Tibial nerve (tissue), 4 donors: ENCODE data around the gene IKZF1. TPM values are rescaled to one million over a fixed set of nuclear protein-coding genes. Genes with fewer than 3 reads are reported as not detected.

Experiments used
- DNase-seq, 2 donors: peaks; one replicate each; pipeline ENCODE4 v3.0.0-alpha.2; 2019; ENCODE audit warnings: low spot score in 2 of 2
- H3K27ac ChIP-seq, 4 donors: fragments of 200-600 bp; sonication (generic) in 3 of 4; one replicate each; pipeline ENCODE4 v1.5.1; 2017 to 2019; ENCODE audit warnings: mild to moderate bottlenecking in 1 of 4
- H3K27me3 ChIP-seq, 2 donors: fragments of 200-600 bp; sonication (generic) in 1 of 2; one replicate each; pipeline versions ENCODE4 v1.5.1 to v1.6.0; 2017 to 2019
- H3K36me3 ChIP-seq, 3 donors: fragments of 200-600 bp; sonication (generic); one replicate each; pipeline ENCODE4 v1.5.1; 2018 to 2019
- H3K4me1 ChIP-seq, 4 donors: fragments of 200-600 bp; sonication (generic) in 3 of 4; one replicate each; pipeline ENCODE4 v1.5.1; 2017 to 2019
- H3K4me3 ChIP-seq, 4 donors: fragments of 200-600 bp; sonication (generic) in 3 of 4; one replicate each; pipeline ENCODE4 v1.5.1; 2017 to 2019; ENCODE audit warnings: mild to moderate bottlenecking in 1 of 4, moderate library complexity in 1 of 4
- H3K9me3 ChIP-seq, 4 donors: fragments of 200-600 bp; sonication (generic) in 3 of 4; one replicate each; pipeline ENCODE4 v1.5.1; 2017 to 2019
- CTCF ChIP-seq, 5 experiments: fragments of 200-600 bp in 3 of 5; fragments of 450-650 bp in 2 of 5; sonication (generic) in 3 of 5; IDR thresholded peaks; one replicate each; pipeline ENCODE4 v1.5.1; 2016 to 2019; ENCODE audit warnings: antibody characterized with exemption in 5 of 5, mild to moderate bottlenecking in 3 of 5, moderate library complexity in 2 of 5
- EP300 ChIP-seq, 2 donors: sonication (generic); formaldehyde crosslinking; IDR thresholded peaks; one replicate each; pipeline ENCODE4 v1.6.1; 2017; ENCODE audit warnings: antibody characterized with exemption in 2 of 2, mild to moderate bottlenecking in 1 of 2
- POLR2A ChIP-seq, 2 donors: fragments of 450-650 bp; IDR thresholded peaks; one replicate each; pipeline ENCODE4 v1.6.1; 2017; ENCODE audit warnings: antibody characterized with exemption in 2 of 2, mild to moderate bottlenecking in 2 of 2, moderate library complexity in 2 of 2
- WGBS, 2 donors: methylation state at CpG; one replicate each; pipeline ENCODE4 v1.1.5; 2018; 5-methylcytosine and 5-hydroxymethylcytosine counted together
- total RNA-seq, 4 donors: library from RNA; depleted of rRNA; stranded (reverse); fragments of >200 nt; gene quantifications; one replicate each; pipeline ENCODE4 v1.1.0, GENCODE V29; 2016

The IKZF1 gene
- total RNA-seq, 4 donors from 2014 or later = 9.6 to 32.1 (median 20.7) TPM

- Histone ChIP-seq H3K27me3 (no peaks in the 10 kb centered on the region), H3K4me3 (no peak overlapping the region), H3K36me3 (peaks cover 0 to 6% (median 0%) of the 10 kb centered on the region in 3 donors), H3K4me1 (peaks cover 0 to 6% (median 0%) of the 10 kb centered on the region in 4 donors), H3K27ac (peak overlapping the region in 1 of 4 donors; percentile 36), H3K9me3 (no peaks in the 10 kb centered on the region)
- 40 to 43% methylated on average over 9 of the region's 9 CpGs for WGBS, 2 donors
- no peak for DNase-seq
- TF ChIP-seq CTCF (IDR thresholded peaks at IDR 0.05) (no peak), POLR2A (IDR thresholded peaks at IDR 0.05) (no peak), EP300 (IDR thresholded peaks at IDR 0.05) (no peak)
These were observed 51.3 kb downstream of the IKZF1 start for GRCh38 chr7:50355817-50356178.

- Histone ChIP-seq H3K4me1 (peaks cover 0 to 6% (median 0%) of the 10 kb centered on the region in 4 donors), H3K9me3 (no peaks in the 10 kb centered on the region), H3K36me3 (peaks cover 0 to 6% (median 0%) of the 10 kb centered on the region in 3 donors), H3K27me3 (no peaks in the 10 kb centered on the region), H3K4me3 (no peak overlapping the region), H3K27ac (peak overlapping the region in 2 of 4 donors; percentile 36 to 55)
- DNase-seq = peak in 1 of 2 donors; percentile 28
- TF ChIP-seq EP300 (IDR thresholded peaks at IDR 0.05) (peak in 1 of 2 donors; percentile 62), CTCF (IDR thresholded peaks at IDR 0.05) (no peak)
- WGBS, 2 donors = 80 to 81% methylated on average over 15 of the region's 15 CpGs
These were observed 51.9 kb downstream of the IKZF1 start for GRCh38 chr7:50356212-50356944.

- H3K9me3 ChIP-seq = no peaks in the 10 kb centered on the region
- peaks cover 0 to 6% (median 0%) of the 10 kb centered on the region in 3 donors for H3K36me3 ChIP-seq
- H3K27me3 ChIP-seq = no peaks in the 10 kb centered on the region
- peak overlapping the region in 1 of 4 donors; percentile 55 for H3K27ac ChIP-seq
- no peak for TF ChIP-seq EP300 (IDR thresholded peaks at IDR 0.05)
- no peak for TF ChIP-seq POLR2A (IDR thresholded peaks at IDR 0.05)
- no peak for TF ChIP-seq CTCF (IDR thresholded peaks at IDR 0.05)
- H3K4me3 ChIP-seq = no peak overlapping the region
- 69 to 93% methylated on average over 7 of the region's 7 CpGs for WGBS, 2 donors
- peaks cover 0 to 6% (median 3%) of the 10 kb centered on the region in 4 donors for H3K4me1 ChIP-seq
- DNase-seq = no peak
These were observed 52.4 kb downstream of the IKZF1 start for GRCh38 chr7:50356945-50357268.

GRCh38 chr7:50357426-50357825, 52.9 kb downstream of the IKZF1 start:
- Histone ChIP-seq H3K27ac (peak overlapping the region in 1 of 4 donors; percentile 55), H3K27me3 (no peaks in the 10 kb centered on the region), H3K4me3 (no peak overlapping the region), H3K36me3 (peaks cover 0 to 6% (median 0%) of the 10 kb centered on the region in 3 donors), H3K4me1 (peaks cover 0 to 10% (median 3%) of the 10 kb centered on the region in 4 donors), H3K9me3 (no peaks in the 10 kb centered on the region)
- 84 to 86% methylated on average over 8 of the region's 8 CpGs for WGBS, 2 donors
- TF ChIP-seq CTCF (IDR thresholded peaks at IDR 0.05) (no peak), EP300 (IDR thresholded peaks at IDR 0.05) (no peak)
- no peak for DNase-seq

- Histone ChIP-seq H3K36me3 (peaks cover 0 to 6% (median 0%) of the 10 kb centered on the region in 3 donors), H3K4me1 (peaks cover 0 to 10% (median 3%) of the 10 kb centered on the region in 4 donors), H3K27me3 (no peaks in the 10 kb centered on the region), H3K9me3 (no peaks in the 10 kb centered on the region), H3K4me3 (no peak overlapping the region), H3K27ac (no peak overlapping the region)
- DNase-seq = no peak
- 78 to 88% methylated on average over 13 of the region's 13 CpGs for WGBS, 2 donors
- TF ChIP-seq EP300 (IDR thresholded peaks at IDR 0.05) = no peak
- no peak for TF ChIP-seq POLR2A (IDR thresholded peaks at IDR 0.05)
- TF ChIP-seq CTCF (IDR thresholded peaks at IDR 0.05) = no peak
These were observed 53.7 kb downstream of the IKZF1 start for GRCh38 chr7:50358041-50358705.
